ENCODE measurements around the gene CPT1B.
"Not testable (repeated sequence)": the region's sequence is repeated elsewhere in the genome, so short reads cannot be mapped to it uniquely, and the experiment has no call there.

CPT1B gene

DNA sequence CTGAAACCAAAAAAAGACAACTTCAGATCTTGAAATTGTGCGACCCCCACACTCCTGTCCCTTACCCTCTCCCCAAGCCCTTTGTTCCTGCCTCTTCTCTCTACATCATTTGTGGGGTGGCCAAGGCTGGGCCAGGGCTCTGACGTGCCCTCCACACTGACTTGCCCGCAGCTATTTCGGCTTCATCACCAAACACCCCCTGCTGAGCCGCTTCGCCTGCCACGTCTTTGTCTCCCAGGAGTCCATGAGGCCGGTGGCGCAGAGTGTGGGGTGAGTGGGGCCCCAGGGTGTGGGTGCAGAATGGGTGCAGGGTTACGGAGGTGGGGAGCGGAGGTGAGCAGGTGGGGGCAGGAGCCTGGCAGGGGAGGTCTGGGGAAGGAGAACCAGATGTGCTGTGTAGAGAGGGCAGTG, 31.8 kb upstream of the CPT1B start:
- no peak for DNase-seq

DNA sequence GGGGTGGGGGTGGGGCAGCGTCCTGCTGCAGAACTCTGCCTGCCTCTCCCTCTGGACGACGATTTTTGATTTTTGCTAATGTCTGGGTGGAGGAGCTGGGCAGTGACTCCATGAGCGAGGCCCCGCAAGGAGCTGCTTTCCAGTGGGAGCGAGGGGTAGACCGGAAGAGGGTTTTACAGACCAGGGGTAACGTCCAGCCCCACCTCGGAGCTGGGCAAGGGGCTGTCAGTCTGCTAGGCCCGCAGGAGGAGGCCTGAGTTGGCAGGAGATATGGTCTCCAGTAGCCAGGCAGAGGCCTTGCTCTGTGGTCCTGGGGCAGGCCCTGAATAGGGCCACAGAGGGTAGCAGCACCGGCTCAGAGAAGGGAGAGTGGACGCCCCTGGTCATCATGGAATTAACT, 31.4 kb upstream of the CPT1B start:
- no peak for DNase-seq

DNA sequence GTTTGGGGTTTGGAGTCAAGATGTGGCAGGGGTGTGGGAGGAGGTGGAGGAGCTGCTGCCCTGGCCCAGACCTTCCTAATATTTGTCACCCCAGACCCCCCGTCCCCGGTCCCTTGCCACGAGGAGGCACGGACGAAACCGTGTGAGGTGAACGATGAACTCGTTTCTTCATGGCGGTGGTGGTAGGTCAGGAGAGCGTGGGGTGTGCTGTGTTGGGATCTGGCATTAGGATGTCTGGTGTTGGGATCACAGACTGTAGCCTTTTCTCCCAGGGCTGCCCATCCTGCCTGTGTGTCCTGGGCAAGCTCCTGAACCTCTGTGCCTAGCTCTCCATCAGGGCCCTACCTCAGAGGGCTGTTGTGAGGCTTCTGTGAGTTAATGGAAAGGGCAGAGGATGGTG, 30.8 kb upstream of the CPT1B start:
- DNase-seq = no peak

DNA sequence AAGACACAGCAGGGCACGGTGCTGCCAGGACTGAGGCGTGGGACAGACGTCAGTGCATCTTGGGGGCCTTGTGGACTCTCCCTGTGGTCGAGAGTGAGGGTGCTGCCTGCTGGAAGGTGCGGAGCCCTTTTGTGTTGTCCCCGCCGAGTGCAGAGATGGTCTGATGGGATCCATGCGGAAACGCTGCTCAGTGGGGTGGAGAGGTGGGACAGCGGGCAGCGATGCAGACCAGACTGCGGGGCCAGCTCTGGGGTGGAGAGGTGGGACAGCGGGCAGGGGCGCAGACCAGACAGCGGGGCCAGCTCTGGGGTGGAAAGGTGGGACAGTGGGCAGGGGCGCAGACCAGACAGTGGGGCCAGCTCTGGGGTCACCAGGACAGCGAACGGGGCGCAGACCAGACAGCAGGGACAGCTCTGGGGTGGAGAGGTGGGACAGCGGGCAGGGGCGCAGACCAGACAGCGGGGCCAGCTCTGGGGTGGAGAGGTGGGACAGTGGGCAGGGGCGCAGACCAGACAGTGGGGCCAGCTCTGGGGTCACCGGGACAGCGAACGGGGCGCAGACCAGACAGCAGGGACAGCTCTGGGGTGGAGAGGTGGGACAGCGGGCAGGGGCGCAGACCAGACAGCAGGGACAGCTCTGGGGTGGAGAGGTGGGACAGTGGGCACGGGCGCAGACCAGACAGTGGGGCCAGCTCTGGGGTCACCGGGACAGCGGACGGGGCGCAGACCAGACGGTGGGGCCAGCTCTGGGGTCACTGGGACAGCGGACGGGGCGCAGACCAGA, 30.0 kb upstream of the CPT1B start:
- not testable (repeated sequence) for DNase-seq

DNA sequence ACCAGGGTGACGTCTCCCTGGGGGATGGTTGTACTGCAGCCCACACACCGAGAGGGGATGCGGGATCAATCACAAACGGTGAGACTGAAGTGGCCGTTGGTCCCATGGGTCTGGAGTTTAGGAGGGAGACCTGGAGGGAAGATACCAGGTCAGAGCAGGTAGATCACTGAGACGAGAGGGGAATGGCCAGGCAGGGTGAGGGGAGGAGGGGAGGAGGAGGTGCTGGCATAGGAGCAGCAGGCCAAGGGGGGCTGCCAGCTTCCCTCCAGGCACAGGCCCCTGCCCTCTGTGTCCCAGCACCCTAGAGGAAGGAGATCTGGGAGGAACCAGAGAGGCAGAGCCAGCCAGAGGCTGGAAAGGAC, 29.4 kb upstream of the CPT1B start:
- no peak for DNase-seq

DNA sequence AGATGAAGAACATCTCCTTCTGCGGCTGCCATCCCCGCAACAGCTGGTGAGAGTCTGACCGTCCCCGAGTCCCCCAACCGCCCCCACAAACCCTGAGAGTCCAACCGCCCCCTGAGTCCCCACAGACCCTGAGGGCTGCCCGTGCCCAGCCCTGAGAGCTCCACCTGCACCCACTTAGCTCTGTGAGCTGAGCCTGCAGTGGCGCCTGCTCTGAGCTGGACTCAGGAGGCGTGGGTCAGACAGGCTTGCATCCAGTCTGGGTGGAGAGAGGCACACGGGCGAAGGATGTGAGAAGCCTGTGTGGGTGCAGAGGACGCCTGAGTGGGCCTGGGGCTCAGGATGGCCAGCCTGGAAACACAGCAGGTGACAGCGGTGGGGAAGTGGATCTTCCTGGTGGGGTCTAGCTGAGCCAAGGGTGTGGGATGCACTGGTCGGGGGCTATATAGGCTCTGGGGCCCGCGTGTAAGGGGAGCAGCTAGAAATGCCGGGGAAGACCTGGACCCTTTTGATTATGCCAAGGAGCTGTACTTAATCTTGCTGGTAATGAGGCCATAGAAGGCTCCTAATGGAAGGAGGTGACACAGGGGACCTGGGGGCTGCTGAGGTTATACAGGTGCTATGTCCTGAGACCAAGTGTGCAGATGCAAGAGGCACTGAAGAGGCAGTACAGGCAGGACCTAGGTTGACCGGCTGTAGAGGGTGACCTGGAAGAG, 28.9 kb upstream of the CPT1B start:
- no peak for DNase-seq

DNA sequence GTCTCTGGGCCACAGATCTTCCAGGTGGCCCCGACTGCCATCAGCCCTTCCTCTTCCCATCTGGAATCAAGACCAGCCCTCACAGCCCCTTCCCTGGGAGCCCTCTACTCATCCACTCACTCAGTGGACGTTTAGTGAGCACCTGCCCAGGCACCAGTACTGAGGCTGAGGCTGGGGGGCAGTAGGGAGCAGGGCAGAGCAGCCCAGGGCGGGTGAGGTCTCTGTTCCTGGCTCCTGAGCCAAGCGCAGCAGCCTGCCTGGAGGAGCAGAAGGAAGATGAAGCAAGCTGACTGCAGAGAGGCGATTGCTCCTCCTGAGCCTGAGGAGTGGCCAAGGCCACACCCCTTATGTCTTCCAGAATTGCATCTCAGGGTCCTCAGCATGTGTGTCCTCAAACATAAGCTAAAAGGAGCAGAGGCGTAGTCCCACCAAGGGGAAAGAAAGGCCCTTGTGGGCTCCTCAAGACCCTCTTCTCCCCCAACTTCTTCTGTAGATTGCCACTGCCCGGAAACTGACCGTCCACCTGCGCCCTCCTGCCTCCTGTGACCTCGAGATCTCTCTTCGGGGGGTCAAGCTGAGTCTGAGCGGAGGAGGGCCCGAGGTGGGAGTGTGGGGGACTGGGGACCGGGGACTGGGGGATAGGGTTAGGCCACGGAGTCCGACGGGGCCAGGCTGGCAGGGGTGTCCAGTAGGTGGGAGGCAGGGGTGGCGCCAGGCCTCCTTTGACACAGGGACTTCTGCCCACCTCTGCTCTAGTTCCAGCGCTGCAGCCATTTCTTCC, 28.1 kb upstream of the CPT1B start:
- no peak for DNase-seq

DNA sequence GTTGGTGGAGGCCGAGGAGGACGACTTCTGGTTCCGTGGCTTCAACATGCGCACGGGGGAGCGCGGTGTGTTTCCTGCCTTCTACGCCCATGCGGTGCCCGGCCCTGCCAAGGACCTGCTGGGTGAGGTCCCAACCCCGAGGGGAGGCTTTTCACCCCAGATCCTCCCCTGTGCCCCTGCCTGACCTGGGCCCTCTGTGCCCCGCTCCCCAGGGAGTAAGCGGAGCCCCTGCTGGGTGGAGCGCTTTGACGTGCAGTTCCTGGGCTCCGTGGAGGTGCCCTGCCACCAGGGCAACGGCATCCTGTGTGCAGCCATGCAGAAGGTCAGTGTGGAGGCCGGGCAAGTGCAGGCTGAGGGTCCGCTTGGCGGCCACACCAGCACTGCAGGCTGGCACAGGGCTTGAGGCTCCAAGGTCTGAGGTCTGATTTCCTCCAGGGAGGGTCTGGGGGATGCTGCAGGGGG, 27.4 kb upstream of the CPT1B start:
- no peak for DNase-seq

DNA sequence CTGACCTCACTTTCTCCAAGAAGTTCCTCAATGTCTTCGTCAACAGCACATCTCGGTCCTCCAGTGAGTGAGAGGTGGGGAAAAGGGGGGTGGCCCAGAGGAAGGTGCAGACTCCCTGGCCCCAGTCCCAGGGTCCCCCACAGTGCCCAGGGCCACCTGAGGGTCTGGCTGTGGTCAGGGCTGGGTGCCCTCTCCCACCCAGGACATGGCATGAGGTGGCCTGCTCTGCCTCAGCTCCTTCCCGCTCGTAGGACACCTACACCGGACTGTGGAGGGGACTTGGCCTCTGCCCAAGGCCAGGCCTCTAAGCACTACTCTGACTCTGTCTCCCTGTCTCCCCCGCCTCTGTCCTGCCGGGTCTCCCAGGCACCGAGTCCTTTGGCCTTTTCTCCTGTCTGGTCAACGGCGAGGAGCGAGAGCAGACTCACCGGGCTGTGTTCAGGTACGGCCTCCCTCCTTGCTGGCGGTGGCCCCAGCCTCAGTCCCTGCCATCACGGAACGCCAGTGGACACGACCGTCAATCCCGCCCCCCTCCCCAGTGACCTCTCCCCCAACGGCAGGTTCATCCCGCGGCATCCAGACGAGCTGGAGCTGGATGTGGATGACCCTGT, 26.9 kb upstream of the CPT1B start:
- no peak for DNase-seq

DNA sequence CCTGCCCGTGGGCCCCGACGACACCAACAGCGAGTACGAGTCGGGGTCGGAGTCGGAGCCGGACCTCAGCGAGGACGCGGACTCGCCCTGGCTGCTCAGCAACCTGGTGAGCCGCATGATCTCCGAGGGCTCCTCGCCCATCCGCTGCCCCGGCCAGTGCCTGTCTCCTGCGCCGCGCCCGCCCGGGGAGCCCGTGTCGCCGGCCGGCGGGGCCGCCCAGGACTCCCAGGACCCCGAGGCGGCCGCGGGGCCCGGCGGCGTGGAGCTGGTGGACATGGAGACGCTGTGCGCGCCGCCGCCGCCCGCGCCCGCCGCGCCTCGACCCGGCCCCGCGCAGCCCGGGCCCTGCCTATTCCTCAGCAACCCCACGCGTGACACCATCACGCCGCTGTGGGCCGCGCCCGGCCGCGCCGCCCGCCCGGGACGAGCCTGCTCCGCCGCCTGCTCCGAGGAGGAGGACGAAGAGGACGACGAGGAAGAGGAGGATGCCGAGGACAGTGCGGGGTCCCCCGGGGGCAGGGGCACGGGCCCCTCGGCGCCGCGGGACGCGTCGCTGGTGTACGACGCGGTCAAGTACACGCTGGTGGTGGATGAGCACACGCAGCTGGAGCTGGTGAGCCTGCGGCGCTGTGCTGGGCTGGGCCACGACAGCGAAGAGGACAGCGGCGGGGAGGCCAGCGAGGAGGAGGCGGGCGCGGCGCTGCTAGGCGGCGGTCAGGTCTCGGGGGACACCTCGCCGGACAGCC, 26.2 kb upstream of the CPT1B start:
- DNase-seq = no peak

DNA sequence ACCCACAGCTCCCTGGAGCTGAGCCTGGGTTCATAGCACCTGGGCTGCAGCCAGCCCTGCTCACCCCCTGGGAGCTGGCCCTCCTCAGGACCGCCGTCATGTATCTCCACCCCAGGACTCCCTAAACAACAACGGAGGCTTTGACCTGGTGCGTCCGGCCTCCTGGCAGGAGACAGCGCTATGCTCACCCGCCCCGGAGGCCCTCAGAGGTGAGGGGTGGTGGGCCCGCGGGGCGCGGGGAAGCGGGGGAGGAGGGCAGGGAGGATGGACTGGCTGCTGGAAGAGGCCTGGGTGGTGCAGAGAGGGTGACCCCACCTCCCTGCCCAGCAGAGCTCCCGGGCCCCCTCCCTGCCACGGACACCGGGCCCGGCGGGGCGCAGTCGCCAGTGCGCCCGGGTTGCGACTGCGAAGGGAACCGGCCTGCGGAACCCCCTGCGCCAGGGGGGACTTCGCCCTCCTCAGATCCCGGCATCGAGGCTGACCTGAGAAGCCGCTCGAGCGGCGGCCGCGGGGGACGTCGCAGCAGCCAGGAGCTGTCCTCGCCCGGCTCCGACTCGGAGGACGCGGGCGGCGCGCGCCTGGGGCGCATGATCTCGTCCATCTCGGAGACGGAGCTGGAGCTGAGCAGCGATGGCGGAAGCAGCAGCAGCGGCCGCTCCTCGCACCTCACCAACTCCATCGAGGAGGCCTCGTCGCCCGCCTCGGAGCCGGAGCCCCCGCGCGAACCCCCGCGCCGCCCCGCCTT, 25.5 kb upstream of the CPT1B start:
- DNase-seq = no peak

DNA sequence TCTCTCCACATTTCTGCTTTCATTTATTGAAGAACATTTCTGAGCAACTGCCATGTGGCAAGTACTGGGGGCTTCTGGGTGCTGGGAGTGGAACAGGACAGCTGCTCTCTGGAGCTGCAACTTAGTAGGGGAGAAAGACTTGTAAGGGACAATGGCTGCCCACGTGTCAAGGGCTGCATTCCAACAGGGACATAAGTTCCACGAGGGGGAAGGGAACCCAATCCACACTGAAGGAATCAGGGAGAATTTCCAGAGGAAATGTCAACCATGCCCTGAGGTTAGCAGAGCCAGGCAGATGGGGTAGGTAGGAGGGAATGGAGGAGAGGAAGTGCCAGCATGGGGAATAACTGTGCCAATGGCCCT, 24.1 kb upstream of the CPT1B start:
- DNase-seq = no peak

DNA sequence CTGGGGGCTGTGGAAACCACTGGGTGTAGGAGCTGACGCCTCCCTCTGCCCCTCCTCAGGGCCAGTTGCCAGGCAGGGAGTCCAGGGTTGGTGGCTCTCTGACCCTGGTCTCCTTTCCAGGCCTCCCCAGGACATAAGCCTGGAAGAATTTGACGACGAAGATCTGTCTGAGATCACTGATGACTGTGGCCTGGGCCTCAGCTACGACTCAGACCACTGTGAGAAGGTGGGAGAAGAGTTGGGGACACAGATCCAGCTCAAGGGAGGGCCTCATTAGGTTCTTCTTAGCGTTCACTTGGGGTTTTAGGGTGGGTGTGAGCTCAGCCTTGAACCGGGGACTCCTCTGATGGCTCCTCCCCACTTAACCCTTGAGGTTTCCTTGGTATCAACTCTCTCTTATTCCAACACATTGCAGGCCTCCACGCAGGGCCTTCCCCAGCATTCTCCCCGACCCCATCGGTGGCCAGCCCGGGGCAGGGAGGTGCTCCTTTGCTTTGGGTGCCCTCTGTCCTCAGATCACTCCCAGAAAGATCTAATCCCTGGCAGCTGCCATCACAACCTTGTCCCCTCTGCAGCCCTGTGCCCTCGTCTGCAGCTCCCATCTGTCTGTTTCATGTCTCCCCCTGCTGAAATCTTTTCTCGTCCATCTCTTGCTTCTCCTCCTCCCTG, 23.6 kb upstream of the CPT1B start:
- no peak for DNase-seq

DNA sequence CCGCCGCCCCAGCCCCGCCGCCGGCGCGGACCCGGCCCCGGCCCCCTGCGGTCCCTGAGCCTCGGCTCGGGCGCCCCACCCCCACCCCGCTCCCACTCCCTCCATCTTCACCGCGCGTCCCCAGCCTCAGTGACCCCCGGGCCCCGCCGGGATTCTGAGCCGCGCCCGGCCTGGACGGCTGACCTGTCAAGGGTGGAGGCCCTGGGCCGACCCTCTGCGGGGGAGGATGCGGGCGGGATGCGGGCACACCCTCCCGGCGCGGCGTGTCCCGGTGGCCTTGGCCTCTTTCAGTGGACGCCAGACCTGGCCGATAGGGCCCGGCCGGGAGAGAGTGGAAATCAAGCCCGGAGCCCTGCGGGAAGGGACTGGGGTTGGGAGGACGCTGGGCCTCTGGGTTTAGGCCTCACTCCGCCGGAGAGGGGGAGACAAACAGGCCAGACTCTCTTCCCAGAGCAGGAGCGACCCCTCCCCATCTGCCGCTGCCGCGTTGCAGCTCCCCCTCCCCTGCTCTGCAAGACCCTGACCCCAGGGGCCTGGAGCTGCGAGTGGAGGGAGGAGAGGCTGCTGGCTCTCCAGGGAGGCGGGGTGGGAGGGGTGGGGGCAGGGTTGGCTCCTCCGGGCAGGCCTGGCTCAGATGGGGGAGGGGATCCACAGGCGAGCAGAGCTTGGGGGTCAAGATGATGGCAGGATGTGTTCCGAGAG, 22.9 kb upstream of the CPT1B start:
- no peak for DNase-seq

DNA sequence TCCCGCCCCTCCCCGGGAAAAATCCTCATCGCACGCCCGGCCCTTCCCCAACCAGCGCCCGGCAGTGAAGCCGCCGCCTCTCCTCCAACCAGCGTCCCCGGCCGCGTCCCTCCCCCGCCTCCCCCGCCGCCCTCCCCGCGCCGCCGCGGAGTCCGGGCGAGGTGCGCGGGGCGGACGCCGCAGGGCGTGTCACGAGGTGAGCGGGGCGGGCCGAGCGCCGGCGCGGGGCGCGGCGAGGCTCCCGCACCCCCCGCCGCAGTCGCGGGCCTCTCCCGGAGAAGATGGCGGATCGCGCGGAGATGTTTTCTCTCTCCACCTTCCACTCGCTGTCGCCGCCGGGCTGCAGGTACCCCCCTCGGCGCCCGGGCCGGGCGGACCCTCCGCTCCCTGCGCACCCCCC, 22.3 kb upstream of the CPT1B start, which contains the start of gene MAPK8IP2:
TSS of gene MAPK8IP2 (plus strand) at position 256 of the 400 bp plus-strand sequence. CDS start at position 282, 26 bp downstream.
- peak in 12 of 56 donors; percentile 22 to 62 (median 36) for DNase-seq

DNA sequence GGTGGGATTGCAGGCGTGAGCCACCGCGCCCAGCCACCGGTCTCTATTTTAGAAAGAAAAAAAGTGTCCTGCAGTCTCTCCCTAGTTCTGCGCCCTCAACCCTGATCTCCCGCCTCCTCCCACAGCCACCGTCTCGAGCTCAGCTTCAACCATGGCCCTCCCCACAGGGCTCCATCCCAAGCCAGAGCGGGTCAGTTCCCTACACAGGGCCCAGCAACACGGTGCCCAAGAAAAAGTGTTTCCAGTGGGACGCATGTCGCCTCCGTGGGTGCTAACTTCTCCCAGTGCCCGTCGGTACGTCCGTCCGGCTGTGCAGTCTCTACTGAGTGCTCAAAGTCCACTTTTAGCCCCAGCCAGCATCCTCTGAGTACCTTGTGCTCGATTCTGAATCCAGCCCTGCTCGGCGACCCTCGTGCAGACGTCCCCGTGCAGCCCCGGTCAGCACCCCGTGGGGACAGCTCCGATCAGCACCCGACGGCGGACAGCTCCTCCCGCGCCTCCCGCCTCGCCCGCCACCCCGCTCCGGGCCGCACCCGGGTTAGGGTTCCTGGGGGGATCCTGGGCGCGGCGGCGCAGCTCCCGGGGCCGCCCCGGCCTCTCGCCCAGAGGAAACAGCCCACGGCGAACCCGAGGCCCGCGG, 21.7 kb upstream of the CPT1B start:
- peak in 12 of 56 donors; percentile 6 to 53 (median 25) for DNase-seq

DNA sequence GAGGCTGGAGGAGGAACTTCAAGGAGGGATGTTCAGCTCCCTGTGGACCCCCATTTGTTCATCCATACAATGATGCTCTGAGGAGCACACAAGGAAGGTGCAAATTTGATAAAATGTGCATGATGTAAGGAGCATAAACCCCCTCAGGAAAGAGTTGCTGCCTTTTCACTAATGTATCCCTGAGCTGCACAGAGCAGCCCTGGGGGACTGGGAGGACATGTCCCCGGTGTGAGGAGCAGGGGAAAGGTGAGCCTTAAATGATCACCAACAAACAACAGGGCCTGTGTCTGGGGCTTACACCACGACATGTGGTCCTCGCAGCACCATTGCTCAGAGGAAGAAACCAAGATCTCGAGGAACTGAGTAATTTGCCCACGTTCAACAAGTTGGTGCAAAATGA, 18.9 kb upstream of the CPT1B start:
- no peak for DNase-seq

DNA sequence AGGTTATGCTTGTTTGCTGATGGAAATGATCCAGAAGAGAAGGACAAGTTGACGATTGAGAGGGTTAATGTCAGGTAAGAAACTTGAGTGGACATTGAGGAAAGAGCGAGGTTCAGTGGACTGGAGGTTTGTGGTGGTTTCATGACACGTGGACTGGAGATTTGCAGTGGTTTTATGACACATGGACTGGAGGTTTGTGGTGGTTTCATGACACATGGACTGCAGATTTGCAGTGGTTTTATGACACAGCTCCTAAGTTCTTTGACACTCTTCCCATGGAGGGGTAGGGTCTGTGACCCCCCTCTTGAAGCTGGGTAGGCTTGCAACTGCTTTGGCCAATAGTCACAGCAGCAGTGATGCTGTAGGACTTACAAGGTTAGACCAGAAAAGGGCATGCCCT, 17.0 kb upstream of the CPT1B start:
- DNase-seq = no peak

Measured in nucleus accumbens (tissue), 56 donors.